MCF 10A (cell line): ENCODE data around the gene ECHDC3. TPM values are rescaled to one million over a fixed set of nuclear protein-coding genes. Genes with fewer than 3 reads are reported as not detected.

ENCODE experiments used
- BruUV-seq: library from RNA; stranded (reverse); fragments of 400-500 nt; replicated peaks from 2 replicates; lab custom pipeline; 2021; lab: Mats Ljungman, UMichigan
- CTCF ChIA-PET: fragments of 300-600 bp; sonication (Branson Sonifier 250); formaldehyde crosslinking; extraction: SDS; loops from one replicate; lab custom pipeline; 2021; ENCODE audit warnings: antibody characterized with exemption, inconsistent platforms; lab: Yijun Ruan, JAX
- POLR2A ChIA-PET: fragments of 300-600, 350-650 bp; sonication (Branson Sonifier 250); formaldehyde crosslinking; extraction: SDS; loops from one replicate; lab custom pipeline; 2020; ENCODE audit warnings: antibody characterized with exemption, inconsistent platforms; lab: Yijun Ruan, JAX
- DNase-seq: peaks from one replicate; pipeline ENCODE4 v3.0.0-alpha.2; 2018; ENCODE audit not compliant: unreplicated experiment
- H3K27ac Mint-ChIP-seq: one replicate; pipeline ENCODE4 v1.8.0; 2022; ENCODE audit warnings: mild to moderate bottlenecking, low read depth, mixed read lengths; ENCODE audit not compliant: unreplicated experiment
- H3K27me3 Mint-ChIP-seq: one replicate; pipeline ENCODE4 v1.8.0; 2022; ENCODE audit warnings: mixed read lengths; ENCODE audit not compliant: insufficient read depth, unreplicated experiment
- H3K36me3 Mint-ChIP-seq: one replicate; pipeline ENCODE4 v1.8.0; 2022; ENCODE audit warnings: mild to moderate bottlenecking, moderate library complexity, mixed read lengths; ENCODE audit not compliant: insufficient read depth, unreplicated experiment
- H3K4me1 Mint-ChIP-seq: one replicate; pipeline ENCODE4 v1.8.0; 2022; ENCODE audit warnings: mixed read lengths; ENCODE audit not compliant: insufficient read depth, unreplicated experiment
- H3K4me3 Mint-ChIP-seq: one replicate; pipeline ENCODE4 v1.8.0; 2022; ENCODE audit warnings: mild to moderate bottlenecking, moderate library complexity, mixed read lengths; ENCODE audit not compliant: unreplicated experiment
- H3K9me3 Mint-ChIP-seq: one replicate; pipeline ENCODE4 v1.8.0; 2022; ENCODE audit warnings: mixed read lengths; ENCODE audit not compliant: unreplicated experiment
- intact Hi-C: fragments of 100-400 bp; cut with micrococcal nuclease; formaldehyde crosslinking; loops from 2 replicates; pipeline ENCODE4 v1.14.1; 2022
- total RNA-seq: library from RNA; stranded (reverse); gene quantifications from 2 replicates; pipeline ENCODE4 v1.2.3, GENCODE V29; 2022
- TF ChIP-seq, protein P1 (sequence below): fragments of 200-600 bp; IDR thresholded peaks from one replicate; pipeline ENCODE4 v1.8.0; 2022; ENCODE audit warnings: antibody characterized with exemption, mild to moderate bottlenecking; ENCODE audit not compliant: unreplicated experiment

The ECHDC3 gene
- total RNA-seq, 1 experiment from 2014 or later: 25.5 TPM

DNA sequence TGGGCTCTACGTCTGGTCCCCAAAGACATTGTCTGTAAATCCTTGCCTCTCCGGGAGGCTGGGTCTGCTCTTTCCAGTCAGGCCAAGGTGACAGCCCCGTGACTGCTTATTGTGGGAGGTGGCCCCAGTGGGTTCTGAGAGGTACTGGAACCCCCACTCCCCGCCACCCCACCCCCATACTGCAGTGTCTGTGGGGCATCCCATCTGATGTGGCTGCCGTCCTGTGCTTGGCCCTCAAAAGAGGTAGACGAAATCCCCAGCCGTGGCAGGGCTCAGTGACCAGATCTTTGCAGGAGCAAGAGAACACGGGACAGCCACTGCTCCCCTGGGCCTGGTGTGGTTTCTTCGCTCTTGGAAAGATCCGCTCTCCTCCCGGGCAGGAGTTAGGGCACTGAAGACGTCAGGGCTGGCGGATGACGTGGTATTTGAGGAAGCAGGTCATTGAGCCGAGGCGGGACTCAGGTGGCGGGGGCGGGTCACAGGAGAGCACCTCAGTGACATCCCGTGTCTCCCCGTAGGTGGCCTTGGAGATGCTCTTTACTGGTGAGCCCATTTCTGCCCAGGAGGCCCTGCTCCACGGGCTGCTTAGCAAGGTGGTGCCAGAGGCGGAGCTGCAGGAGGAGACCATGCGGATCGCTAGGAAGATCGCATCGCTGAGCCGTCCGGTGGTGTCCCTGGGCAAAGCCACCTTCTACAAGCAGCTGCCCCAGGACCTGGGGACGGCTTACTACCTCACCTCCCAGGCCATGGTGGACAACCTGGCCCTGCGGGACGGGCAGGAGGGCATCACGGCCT is 20.7 kb downstream of the ECHDC3 start:
- peaks cover 24% of the 10 kb centered on the region for H3K36me3 Mint-ChIP-seq
- DNase-seq: no peak
- H3K4me3 Mint-ChIP-seq: no peak overlapping the region
- H3K27ac Mint-ChIP-seq: no peak overlapping the region
- CTCF ChIA-PET: no interaction called here
- POLR2A ChIA-PET: no interaction called here
- intact Hi-C loops: no loop called here
- peaks cover 6% of the 10 kb centered on the region for H3K4me1 Mint-ChIP-seq
- TF ChIP-seq, protein P1, sequence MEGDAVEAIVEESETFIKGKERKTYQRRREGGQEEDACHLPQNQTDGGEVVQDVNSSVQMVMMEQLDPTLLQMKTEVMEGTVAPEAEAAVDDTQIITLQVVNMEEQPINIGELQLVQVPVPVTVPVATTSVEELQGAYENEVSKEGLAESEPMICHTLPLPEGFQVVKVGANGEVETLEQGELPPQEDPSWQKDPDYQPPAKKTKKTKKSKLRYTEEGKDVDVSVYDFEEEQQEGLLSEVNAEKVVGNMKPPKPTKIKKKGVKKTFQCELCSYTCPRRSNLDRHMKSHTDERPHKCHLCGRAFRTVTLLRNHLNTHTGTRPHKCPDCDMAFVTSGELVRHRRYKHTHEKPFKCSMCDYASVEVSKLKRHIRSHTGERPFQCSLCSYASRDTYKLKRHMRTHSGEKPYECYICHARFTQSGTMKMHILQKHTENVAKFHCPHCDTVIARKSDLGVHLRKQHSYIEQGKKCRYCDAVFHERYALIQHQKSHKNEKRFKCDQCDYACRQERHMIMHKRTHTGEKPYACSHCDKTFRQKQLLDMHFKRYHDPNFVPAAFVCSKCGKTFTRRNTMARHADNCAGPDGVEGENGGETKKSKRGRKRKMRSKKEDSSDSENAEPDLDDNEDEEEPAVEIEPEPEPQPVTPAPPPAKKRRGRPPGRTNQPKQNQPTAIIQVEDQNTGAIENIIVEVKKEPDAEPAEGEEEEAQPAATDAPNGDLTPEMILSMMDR: no peak
- BruUV-seq: no TSS peak
- no peaks in the 10 kb centered on the region for H3K9me3 Mint-ChIP-seq
- no peaks in the 10 kb centered on the region for H3K27me3 Mint-ChIP-seq

DNA sequence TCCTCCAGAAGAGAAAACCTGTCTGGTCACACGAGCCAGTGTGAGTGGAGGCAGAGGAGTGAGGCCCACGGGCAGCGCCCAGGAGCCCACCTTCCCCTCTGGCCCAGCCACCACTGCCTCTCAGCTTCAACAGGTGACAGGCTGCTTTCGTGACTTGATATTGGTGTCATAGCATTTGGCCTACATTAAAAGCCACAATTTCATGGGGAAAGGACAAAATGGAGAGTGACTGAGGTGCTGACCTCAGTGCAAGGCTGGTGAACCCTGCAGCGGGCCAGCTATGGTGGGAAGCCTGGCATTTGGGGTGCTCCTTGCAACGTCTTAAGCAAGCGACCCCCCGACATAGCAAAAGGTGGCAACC is 21.3 kb downstream of the ECHDC3 start:
- Mint-ChIP-seq H3K27ac (no peak overlapping the region), H3K27me3 (no peaks in the 10 kb centered on the region), H3K9me3 (no peaks in the 10 kb centered on the region), H3K36me3 (peaks cover 21% of the 10 kb centered on the region), H3K4me3 (no peak overlapping the region), H3K4me1 (peaks cover under 1% of the 10 kb centered on the region)
- TF ChIP-seq, protein P1: no peak
- ChIA-PET POLR2A (no interaction called here), CTCF (no interaction called here)
- no TSS peak for BruUV-seq
- intact Hi-C loops: no loop called here
- DNase-seq: no peak

DNA sequence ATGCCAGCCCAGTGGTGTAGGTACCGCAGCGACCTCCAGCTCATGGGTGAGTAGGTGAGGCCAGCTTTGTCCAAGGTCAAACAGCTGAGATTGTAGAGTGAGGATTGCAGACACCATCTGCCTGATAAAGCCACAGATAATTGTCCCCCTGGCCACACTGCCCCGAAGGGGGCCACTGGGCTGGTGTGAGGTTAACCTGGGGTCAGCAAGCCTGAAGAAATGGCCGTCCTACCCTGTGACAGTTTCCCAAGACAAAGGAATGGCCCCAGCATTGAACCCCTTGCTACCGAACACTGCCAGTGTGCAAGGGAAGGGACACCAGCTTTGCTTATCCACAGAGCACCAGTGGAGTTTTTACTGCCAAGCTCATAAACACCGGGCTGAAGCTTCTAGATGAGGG is 23.0 kb downstream of the ECHDC3 start:
- TF ChIP-seq, protein P1: no peak
- no peak overlapping the region for H3K27ac Mint-ChIP-seq
- peaks cover 17% of the 10 kb centered on the region for H3K36me3 Mint-ChIP-seq
- CTCF ChIA-PET: interaction anchor here (0.6 to 1.3 kb wide), 3 partner anchors 18 to 26 kb away, joined by 3 to 4 read pairs (median 4); no protein-coding TSS in a partner anchor
- no peaks in the 10 kb centered on the region for H3K27me3 Mint-ChIP-seq
- intact Hi-C loops: no loop called here
- no peak overlapping the region for H3K4me3 Mint-ChIP-seq
- POLR2A ChIA-PET: interaction anchor here (1.0 to 1.4 kb wide), 2 partner anchors 14 to 17 kb away, joined by 3 to 4 read pairs; no protein-coding TSS in a partner anchor
- DNase-seq: no peak
- BruUV-seq: no TSS peak
- H3K4me1 Mint-ChIP-seq: no peaks in the 10 kb centered on the region
- H3K9me3 Mint-ChIP-seq: no peaks in the 10 kb centered on the region

DNA sequence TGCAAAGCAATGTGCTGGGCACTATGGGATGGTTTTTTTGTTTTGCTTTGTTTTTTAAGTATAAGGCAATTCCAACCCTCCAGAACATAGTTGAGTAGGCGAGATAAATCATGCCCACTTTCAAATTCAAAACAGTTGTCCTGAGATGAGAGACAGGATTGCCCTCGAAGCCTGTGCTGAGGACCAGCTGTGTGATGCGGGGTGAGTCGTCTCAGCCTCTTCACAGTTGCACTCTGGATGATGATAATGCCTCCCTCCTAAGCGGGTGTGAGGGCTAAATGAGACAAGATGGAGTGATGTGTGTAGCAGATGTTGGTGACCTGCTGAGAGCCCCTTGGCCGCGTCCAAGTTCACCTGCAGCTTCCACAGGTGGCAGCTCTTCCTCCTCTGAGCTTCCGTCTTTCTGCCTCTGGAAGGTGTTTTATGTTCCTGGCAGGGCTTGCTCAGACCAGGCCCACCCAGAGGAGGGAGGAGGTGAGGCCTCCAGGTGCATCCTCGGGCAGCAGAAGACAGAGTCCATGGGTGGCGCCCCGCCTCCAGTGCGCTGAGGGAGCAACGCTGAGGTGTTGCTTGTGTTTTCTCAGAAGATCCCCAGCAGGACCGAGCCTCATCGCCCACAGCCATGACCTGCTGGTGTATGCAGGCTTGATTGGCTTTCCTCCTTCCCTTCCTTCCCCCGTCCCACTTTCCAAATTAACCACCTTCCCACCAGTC is 30.6 kb downstream of the ECHDC3 start:
- Mint-ChIP-seq H3K27me3 (no peaks in the 10 kb centered on the region), H3K36me3 (no peaks in the 10 kb centered on the region), H3K4me1 (no peaks in the 10 kb centered on the region), H3K4me3 (no peak overlapping the region), H3K27ac (no peak overlapping the region), H3K9me3 (no peaks in the 10 kb centered on the region)
- no peak for DNase-seq
- POLR2A ChIA-PET: no interaction called here
- CTCF ChIA-PET: interaction anchor here (1.1 to 4.2 kb wide), 2 partner anchors 10 to 14 kb away, joined by 3 to 19 read pairs; no protein-coding TSS in a partner anchor
- no TSS peak for BruUV-seq
- TF ChIP-seq, protein P1: no peak
- intact Hi-C loops: no loop called here
